ENCODE measurements around the gene CDC37. TPM values are rescaled to one million over a fixed set of nuclear protein-coding genes. Genes with fewer than 3 reads are reported as not detected.

The CDC37 gene
- total and polyA plus RNA-seq, 4 donors = 121 to 260 (median 135) TPM

GRCh38 chr19:10431943-10432735, 28.8 kb upstream of the CDC37 start:
- H3K36me3 ChIP-seq (ENCODE audit: control insufficient read depth in 1 of 2, insufficient read depth in 2 of 2, low read length in 1 of 2) = no peaks in the 10 kb centered on the region
- H3K4me1 ChIP-seq (ENCODE audit: control insufficient read depth in 1 of 2, insufficient read depth in 2 of 2, low read length in 2 of 2) = no peaks in the 10 kb centered on the region
- H3K27me3 ChIP-seq (ENCODE audit: control insufficient read depth in 1 of 2, insufficient read depth in 2 of 2, low read length in 1 of 2) = no peaks in the 10 kb centered on the region
- peak; percentile 82 for ATAC-seq (ENCODE audit: low FRiP score)
- peak overlapping the region; percentile 44 to 54 for H3K4me3 ChIP-seq (ENCODE audit: low read length in 2 of 2)
- DNase-seq = peak; percentile 86 to 88
- intact Hi-C loops (cut with DNase I) = no loop called here
- no peak overlapping the region for H3K27ac ChIP-seq (ENCODE audit: low read depth in 1 of 2, low read length in 2 of 2)
- H3K9me3 ChIP-seq (ENCODE audit: control insufficient read depth, low read length) = no peaks in the 10 kb centered on the region
- 1 to 2% methylated on average over 38 to 64 of the region's 64 CpGs for WGBS, 2 donors

- no peaks in the 10 kb centered on the region for H3K9me3 ChIP-seq (ENCODE audit: control insufficient read depth, low read length)
- H3K36me3 ChIP-seq (ENCODE audit: control insufficient read depth in 1 of 2, insufficient read depth in 2 of 2, low read length in 1 of 2) = no peaks in the 10 kb centered on the region
- H3K27me3 ChIP-seq (ENCODE audit: control insufficient read depth in 1 of 2, insufficient read depth in 2 of 2, low read length in 1 of 2) = no peaks in the 10 kb centered on the region
- ATAC-seq (ENCODE audit: low FRiP score) = no peak
- H3K4me3 ChIP-seq (ENCODE audit: low read length in 2 of 2) = peak overlapping the region; percentile 44 to 54
- intact Hi-C loops (cut with DNase I) = no loop called here
- 12 to 13% methylated on average over 22 to 25 of the region's 25 CpGs for whole genome bisulfite sequencing, 2 donors
- no peaks in the 10 kb centered on the region for H3K4me1 ChIP-seq (ENCODE audit: control insufficient read depth in 1 of 2, insufficient read depth in 2 of 2, low read length in 2 of 2)
- H3K27ac ChIP-seq (ENCODE audit: low read depth in 1 of 2, low read length in 2 of 2) = no peak overlapping the region
- peak; percentile 72 to 75 for DNase-seq
Measured at GRCh38 chr19:10431254-10431942, 28.1 kb upstream of the CDC37 start.

- Histone ChIP-seq H3K36me3 (ENCODE audit: control insufficient read depth in 1 of 2, insufficient read depth in 2 of 2, low read length in 1 of 2) (no peaks in the 10 kb centered on the region), H3K27ac (ENCODE audit: low read depth in 1 of 2, low read length in 2 of 2) (no peak overlapping the region), H3K27me3 (ENCODE audit: control insufficient read depth in 1 of 2, insufficient read depth in 2 of 2, low read length in 1 of 2) (no peaks in the 10 kb centered on the region), H3K4me3 (ENCODE audit: low read length in 2 of 2) (peak overlapping the region; percentile 42 to 43), H3K4me1 (ENCODE audit: control insufficient read depth in 1 of 2, insufficient read depth in 2 of 2, low read length in 2 of 2) (no peaks in the 10 kb centered on the region), H3K9me3 (ENCODE audit: control insufficient read depth, low read length) (no peaks in the 10 kb centered on the region)
- intact Hi-C loops (cut with DNase I) = no loop called here
- peak; percentile 62 for ATAC-seq (ENCODE audit: low FRiP score)
- DNase-seq = peak; percentile 84 to 86
- WGBS, 2 donors = 3 to 4% methylated on average over 48 to 75 of the region's 75 CpGs
Measured at GRCh38 chr19:10430505-10431253, 27.3 kb upstream of the CDC37 start.

GRCh38 chr19:10428996-10429381, 25.6 kb upstream of the CDC37 start:
- no peak overlapping the region for H3K27ac ChIP-seq (ENCODE audit: low read depth in 1 of 2, low read length in 2 of 2)
- no peak for DNase-seq

GRCh38 chr19:10427169-10427568, 23.8 kb upstream of the CDC37 start:
- Histone ChIP-seq H3K27me3 (ENCODE audit: control insufficient read depth in 1 of 2, insufficient read depth in 2 of 2, low read length in 1 of 2) (no peaks in the 10 kb centered on the region), H3K9me3 (ENCODE audit: control insufficient read depth, low read length) (no peaks in the 10 kb centered on the region), H3K27ac (ENCODE audit: low read depth in 1 of 2, low read length in 2 of 2) (no peak overlapping the region), H3K4me1 (ENCODE audit: control insufficient read depth in 1 of 2, insufficient read depth in 2 of 2, low read length in 2 of 2) (no peaks in the 10 kb centered on the region), H3K4me3 (ENCODE audit: low read length in 2 of 2) (no peak overlapping the region), H3K36me3 (ENCODE audit: control insufficient read depth in 1 of 2, insufficient read depth in 2 of 2, low read length in 1 of 2) (no peaks in the 10 kb centered on the region)
- DNase-seq = no peak
- 83 to 85% methylated on average over 6 of the region's 6 CpGs for WGBS, 2 donors
- no peak for ATAC-seq (ENCODE audit: low FRiP score)
- intact Hi-C loops (cut with DNase I) = no loop called here

More at GRCh38 chr19:10428996-10429381, 25.6 kb upstream of the CDC37 start:
- Histone ChIP-seq H3K9me3 (ENCODE audit: control insufficient read depth, low read length) (no peaks in the 10 kb centered on the region), H3K4me3 (ENCODE audit: low read length in 2 of 2) (no peak overlapping the region), H3K27me3 (ENCODE audit: control insufficient read depth in 1 of 2, insufficient read depth in 2 of 2, low read length in 1 of 2) (no peaks in the 10 kb centered on the region), H3K4me1 (ENCODE audit: control insufficient read depth in 1 of 2, insufficient read depth in 2 of 2, low read length in 2 of 2) (no peaks in the 10 kb centered on the region), H3K36me3 (ENCODE audit: control insufficient read depth in 1 of 2, insufficient read depth in 2 of 2, low read length in 1 of 2) (no peaks in the 10 kb centered on the region)
- intact Hi-C loops (cut with DNase I) = no loop called here
- no peak for ATAC-seq (ENCODE audit: low FRiP score)
- 50 to 62% methylated on average over 5 of the region's 5 CpGs for WGBS, 2 donors

GRCh38 chr19:10424011-10424637, 20.8 kb upstream of the CDC37 start:
- H3K27ac ChIP-seq (ENCODE audit: low read depth in 1 of 2, low read length in 2 of 2) = no peak overlapping the region
- no peaks in the 10 kb centered on the region for H3K27me3 ChIP-seq (ENCODE audit: control insufficient read depth in 1 of 2, insufficient read depth in 2 of 2, low read length in 1 of 2)
- no peaks in the 10 kb centered on the region for H3K4me1 ChIP-seq (ENCODE audit: control insufficient read depth in 1 of 2, insufficient read depth in 2 of 2, low read length in 2 of 2)
- peak; percentile 87 to 94 for DNase-seq
- H3K9me3 ChIP-seq (ENCODE audit: control insufficient read depth, low read length) = no peaks in the 10 kb centered on the region
- no peak overlapping the region for H3K4me3 ChIP-seq (ENCODE audit: low read length in 2 of 2)
- H3K36me3 ChIP-seq (ENCODE audit: control insufficient read depth in 1 of 2, insufficient read depth in 2 of 2, low read length in 1 of 2) = no peaks in the 10 kb centered on the region
- 2 to 3% methylated on average over 37 to 38 of the region's 38 CpGs for WGBS, 2 donors
- intact Hi-C loops (cut with DNase I) = no loop called here
- ATAC-seq (ENCODE audit: low FRiP score) = peak; percentile 91

- no peak for DNase-seq
- WGBS, 2 donors = 68 to 72% methylated on average over 3 of the region's 3 CpGs
- Histone ChIP-seq H3K4me3 (ENCODE audit: low read length in 2 of 2) (no peak overlapping the region), H3K4me1 (ENCODE audit: control insufficient read depth in 1 of 2, insufficient read depth in 2 of 2, low read length in 2 of 2) (no peaks in the 10 kb centered on the region), H3K27me3 (ENCODE audit: control insufficient read depth in 1 of 2, insufficient read depth in 2 of 2, low read length in 1 of 2) (no peaks in the 10 kb centered on the region), H3K9me3 (ENCODE audit: control insufficient read depth, low read length) (no peaks in the 10 kb centered on the region), H3K36me3 (ENCODE audit: control insufficient read depth in 1 of 2, insufficient read depth in 2 of 2, low read length in 1 of 2) (no peaks in the 10 kb centered on the region), H3K27ac (ENCODE audit: low read depth in 1 of 2, low read length in 2 of 2) (no peak overlapping the region)
- no peak for ATAC-seq (ENCODE audit: low FRiP score)
- intact Hi-C loops (cut with DNase I) = no loop called here
Measured at GRCh38 chr19:10422846-10423245, 19.5 kb upstream of the CDC37 start.

GRCh38 chr19:10422046-10422461, 18.7 kb upstream of the CDC37 start:
- Histone ChIP-seq H3K4me3 (ENCODE audit: low read length in 2 of 2) (no peak overlapping the region), H3K9me3 (ENCODE audit: control insufficient read depth, low read length) (no peaks in the 10 kb centered on the region), H3K27me3 (ENCODE audit: control insufficient read depth in 1 of 2, insufficient read depth in 2 of 2, low read length in 1 of 2) (no peaks in the 10 kb centered on the region), H3K4me1 (ENCODE audit: control insufficient read depth in 1 of 2, insufficient read depth in 2 of 2, low read length in 2 of 2) (no peaks in the 10 kb centered on the region), H3K36me3 (ENCODE audit: control insufficient read depth in 1 of 2, insufficient read depth in 2 of 2, low read length in 1 of 2) (no peaks in the 10 kb centered on the region), H3K27ac (ENCODE audit: low read depth in 1 of 2, low read length in 2 of 2) (no peak overlapping the region)
- DNase-seq (no peak), ATAC-seq (ENCODE audit: low FRiP score) (no peak)
- intact Hi-C loops (cut with DNase I) = no loop called here
- WGBS, 2 donors = 45 to 52% methylated on average over 4 of the region's 4 CpGs
